GM21528 (cell line): ENCODE measurements around the gene S100Z.
"Not testable (repeated sequence)": the region's sequence is repeated elsewhere in the genome, so short reads cannot be mapped to it uniquely, and the experiment has no call there.

Experiments used
- ATAC-seq: cut with Tn5 transposase; IDR thresholded peaks from one replicate; pipeline ENCODE4 v1.9.1; 2021; ENCODE audit warnings: mild to moderate bottlenecking, moderate library complexity; ENCODE audit not compliant: unreplicated experiment, low FRiP score

S100Z gene

GRCh38 chr5:76945238-76945637 lies 95.4 kb downstream of the S100Z start:
- ATAC-seq: not testable (repeated sequence)

- ATAC-seq: no peak
Observed at GRCh38 chr5:76946090-76946489, 96.3 kb downstream of the S100Z start.

GRCh38 chr5:76947082-76947503 lies 97.3 kb downstream of the S100Z start:
- ATAC-seq: no peak

GRCh38 chr5:76952795-76953536 lies 103.2 kb downstream of the S100Z start, which contains the start of gene CRHBP:
TSS of gene CRHBP (plus strand) at chr5:76953045. CDS start at chr5:76953135, 90 bp downstream.
- ATAC-seq: no peak

DNA sequence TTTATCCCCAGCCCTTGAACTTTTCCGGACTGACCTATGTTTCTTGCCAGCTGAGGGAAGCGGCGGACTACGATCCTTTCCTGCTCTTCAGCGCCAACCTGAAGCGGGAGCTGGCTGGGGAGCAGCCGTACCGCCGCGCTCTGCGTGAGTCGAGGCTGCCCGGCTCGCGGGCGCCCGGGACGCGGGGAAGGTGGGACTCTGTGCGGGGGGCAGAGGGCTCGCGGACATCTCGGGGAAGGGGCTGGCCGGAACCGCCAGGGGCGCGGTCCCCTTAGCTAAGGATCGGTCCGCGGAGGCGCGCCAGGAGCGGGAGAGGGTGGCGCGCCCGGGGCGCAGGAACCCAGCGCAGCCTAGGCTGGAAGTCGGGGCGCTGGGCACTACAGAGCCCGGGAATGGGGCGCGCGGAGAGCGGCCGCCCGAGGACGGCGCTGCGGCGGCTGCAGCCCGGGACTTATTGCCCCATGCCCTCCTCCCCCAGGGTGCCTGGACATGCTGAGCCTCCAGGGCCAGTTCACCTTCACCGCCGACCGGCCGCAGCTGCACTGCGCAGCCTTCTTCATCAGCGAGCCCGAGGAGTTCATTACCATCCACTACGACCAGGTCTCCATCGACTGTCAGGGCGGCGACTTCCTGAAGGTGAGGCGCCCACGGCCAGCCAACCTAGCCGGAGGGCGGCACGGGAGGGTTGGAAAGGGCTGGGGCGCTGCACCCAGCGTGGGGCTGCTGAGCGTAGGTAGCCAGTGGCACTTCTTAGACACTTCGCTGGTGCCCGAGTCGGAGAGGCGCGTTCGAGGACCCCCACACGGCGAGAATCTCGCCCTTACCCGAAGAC lies 104.0 kb downstream of the S100Z start:
- ATAC-seq: no peak

DNA sequence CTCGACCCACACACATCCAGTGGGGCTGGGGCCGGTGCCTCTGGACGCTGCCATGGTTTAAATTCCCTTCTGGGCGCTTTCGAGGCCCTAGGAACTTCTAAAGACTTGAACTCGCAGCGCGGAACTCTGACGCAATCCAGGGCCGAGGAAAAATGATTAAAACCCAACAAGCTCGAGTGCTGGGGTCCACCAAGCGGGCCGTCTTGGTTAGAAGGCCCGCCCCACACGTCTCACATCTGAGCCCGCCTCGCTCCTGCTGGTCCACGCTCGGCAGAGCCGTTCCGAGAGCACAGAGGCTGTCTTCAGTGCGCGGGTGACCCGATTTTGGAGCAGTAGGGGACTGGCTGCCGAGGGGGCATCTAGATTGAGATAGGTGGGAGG lies 104.6 kb downstream of the S100Z start:
- ATAC-seq: no peak

GRCh38 chr5:76956033-76956432 lies 106.2 kb downstream of the S100Z start:
- no peak for ATAC-seq

DNA sequence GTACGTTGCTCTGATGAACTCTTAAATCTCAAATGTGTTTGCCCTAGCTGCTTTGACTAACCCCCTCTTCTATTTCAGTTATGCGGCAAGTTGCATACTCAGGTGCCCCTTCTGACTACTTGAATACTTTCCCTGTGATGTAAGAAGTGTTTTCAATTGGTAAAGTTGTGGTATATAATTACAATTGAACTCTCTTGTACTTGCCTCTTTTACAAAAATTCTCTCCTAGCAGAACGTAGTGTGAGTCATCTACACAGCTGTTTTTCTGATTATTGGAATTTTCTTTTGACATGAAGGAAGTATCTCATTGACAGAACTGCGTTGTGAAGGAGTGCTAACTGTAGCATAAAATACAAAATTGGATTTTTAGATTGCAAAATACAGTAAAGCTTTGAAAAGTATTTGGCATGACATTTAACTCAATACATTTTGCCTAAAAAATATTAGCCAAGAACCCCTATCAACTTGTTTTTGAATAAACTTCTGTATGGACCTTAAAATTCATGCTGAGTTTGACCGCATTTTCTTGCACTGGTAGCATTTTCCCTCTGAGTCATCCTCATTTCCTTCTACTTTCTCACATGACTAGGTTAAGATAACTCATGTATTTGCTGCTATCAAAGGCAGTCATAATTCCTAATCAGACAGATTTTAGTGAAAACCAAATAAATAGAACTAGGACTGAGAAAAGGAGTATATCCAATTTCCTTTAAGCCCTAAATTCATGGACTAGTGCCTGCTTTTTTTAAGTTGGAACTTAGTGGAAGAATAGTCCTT lies 109.4 kb downstream of the S100Z start:
- ATAC-seq: no peak

DNA sequence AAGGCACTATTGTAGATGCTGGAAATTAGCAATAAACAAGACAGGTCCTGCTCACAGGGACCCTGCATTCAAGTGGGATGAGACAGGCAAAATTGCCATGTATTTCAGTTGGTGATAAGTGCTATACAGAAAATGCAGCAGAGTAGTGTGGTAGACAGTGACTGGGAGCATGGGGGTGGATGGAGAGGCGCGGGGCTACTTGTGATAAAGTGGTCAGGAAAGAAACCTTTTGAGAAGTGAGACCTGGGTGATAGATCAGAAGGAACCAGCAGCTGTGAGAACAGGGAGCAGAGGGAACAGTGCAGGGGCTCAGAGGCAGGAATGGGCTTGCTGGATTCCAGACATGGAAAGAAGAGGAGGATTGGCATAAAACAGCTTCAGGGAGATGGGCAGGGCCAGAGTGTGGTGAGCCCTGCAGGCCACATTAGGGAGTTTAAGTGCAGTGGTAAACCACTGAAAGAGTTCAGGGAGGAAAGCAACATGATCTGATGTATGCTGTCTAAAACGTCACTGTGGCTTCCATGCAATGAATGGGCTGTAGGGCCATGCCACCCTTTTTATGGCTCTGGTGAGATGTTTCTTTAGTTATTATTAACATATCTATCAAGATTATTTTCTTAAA lies 110.3 kb downstream of the S100Z start:
- ATAC-seq: peak; percentile 76

- no peak for ATAC-seq
Observed at GRCh38 chr5:76964060-76964459, 114.2 kb downstream of the S100Z start.
